ENCODE data around the gene WAPL. TPM values are rescaled to one million over a fixed set of nuclear protein-coding genes. Genes with fewer than 3 reads are reported as not detected.

WAPL gene
- total and polyA plus RNA-seq, 2 of the 13 experiments (the other 11 are each of a cell fraction or from before 2014, with no cell fraction given), result 13.2 to 43.5 TPM

DNA sequence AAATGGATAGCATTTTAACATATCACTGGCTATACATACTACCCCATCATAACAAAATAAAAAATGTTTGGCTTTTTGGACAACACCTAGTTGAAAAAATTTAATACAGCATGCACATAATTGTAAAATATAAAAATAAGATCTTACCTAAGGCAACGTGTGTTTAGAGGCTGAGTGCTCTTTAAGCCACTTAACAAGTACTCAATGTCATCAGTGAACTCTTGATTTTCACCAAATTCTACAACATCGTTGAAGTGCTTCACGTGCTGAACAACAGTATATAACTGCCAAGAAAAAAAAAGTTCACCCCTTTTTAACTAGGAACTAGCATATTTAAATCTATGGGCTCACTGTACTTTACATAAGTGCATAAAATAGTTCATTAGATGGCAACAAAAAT, 49.5 kb downstream of the WAPL start:
- ATAC-seq, result no peak
- H3K79me2 ChIP-seq (ENCODE audit: insufficient read depth, low read length), result peaks cover 5% of the 10 kb centered on the region
- no peak for FAIRE-seq

GRCh38 chr10:86461963-86462804, 59.4 kb downstream of the WAPL start:
- no peak overlapping the region for H3K27ac ChIP-seq (ENCODE audit: extremely low read length, insufficient read depth, low read length)
- no peaks in the 10 kb centered on the region for H3K27me3 ChIP-seq (ENCODE audit: control insufficient read depth in 1 of 2, insufficient read depth in 2 of 2, low read length in 2 of 2)
- no peaks in the 10 kb centered on the region for H3K79me2 ChIP-seq (ENCODE audit: insufficient read depth, low read length)
- CTCF ChIA-PET (ENCODE audit: low intra/inter-chr PET ratio, low total read pairs), result no interaction called here
- H4K20me1 ChIP-seq (ENCODE audit: insufficient read depth, low read length), result no peaks in the 10 kb centered on the region
- intact Hi-C loops (cut with micrococcal nuclease; ENCODE audit: unreplicated experiment) (no loop called here), in situ Hi-C loops (cut with HindIII; ENCODE audit: extremely low pct_ligation_motif_present, low pct_unique_long_range_greater_than_20kb) (no loop called here)
- no peak for DNase-seq (ENCODE audit: low spot score)
- peaks cover 16 to 66% of the 10 kb centered on the region in 2 experiments for H3K36me3 ChIP-seq (replicated peaks in 1 of 2; ENCODE audit: control insufficient read depth in 1 of 2, insufficient read depth in 2 of 2, low read length in 2 of 2)
- no peak overlapping the region for H3K4me2 ChIP-seq (ENCODE audit: low read depth, low read length)
- FAIRE-seq, result no peak
- no peaks in the 10 kb centered on the region for H3K4me1 ChIP-seq (ENCODE audit: insufficient read depth, low read length)
- over 99% methylated on average over 10 of the region's 10 CpGs for WGBS (ENCODE audit: low lambda C conversion rate)
- no peak overlapping the region for H2AFZ ChIP-seq (ENCODE audit: low read length)
- ATAC-seq, result no peak
- BruUV-seq (replicated peaks), result no TSS peak
- H3K4me3 ChIP-seq (replicated peaks in 1 of 3; ENCODE audit: insufficient read depth in 1 of 3, low read depth in 2 of 3, low read length in 3 of 3), result no peak overlapping the region
- H3K9me3 ChIP-seq (ENCODE audit: low read length), result no peaks in the 10 kb centered on the region
- no peak overlapping the region for H3K9ac ChIP-seq (ENCODE audit: insufficient read depth, low read depth, low read length)
- POLR2A ChIA-PET, result no interaction called here
- TF ChIP-seq SRY (CRISPR knock-in tag; IDR thresholded peaks at IDR 0.05) (no peak), UBTF (CRISPR knock-in tag; IDR thresholded peaks at IDR 0.05) (no peak), AFF4 (CRISPR knock-in tag; IDR thresholded peaks at IDR 0.05) (no peak), ZNF766 (CRISPR knock-in tag; IDR thresholded peaks at IDR 0.05; ENCODE audit: borderline replicate concordance) (no peak), ZNF333 (CRISPR knock-in tag; IDR thresholded peaks at IDR 0.05; ENCODE audit: borderline replicate concordance) (no peak)

More for the DNA sequence above, 49.5 kb downstream of the WAPL start:
- Histone ChIP-seq H3K4me1 (ENCODE audit: insufficient read depth, low read length) (no peaks in the 10 kb centered on the region), H3K36me3 (replicated peaks in 1 of 2; ENCODE audit: control insufficient read depth in 1 of 2, insufficient read depth in 2 of 2, low read length in 2 of 2) (peaks cover 10 to 51% of the 10 kb centered on the region in 2 experiments), H3K9me3 (ENCODE audit: low read length) (no peaks in the 10 kb centered on the region), H3K27me3 (ENCODE audit: control insufficient read depth in 1 of 2, insufficient read depth in 2 of 2, low read length in 2 of 2) (no peaks in the 10 kb centered on the region), H3K9ac (ENCODE audit: insufficient read depth, low read depth, low read length) (no peak overlapping the region), H3K4me2 (ENCODE audit: low read depth, low read length) (no peak overlapping the region), H3K4me3 (replicated peaks in 1 of 3; ENCODE audit: insufficient read depth in 1 of 3, low read depth in 2 of 3, low read length in 3 of 3) (no peak overlapping the region), H4K20me1 (ENCODE audit: insufficient read depth, low read length) (0 out of 2 replicates have a peak, but pooled peaks cover 2% of the 10 kb centered on the region), H3K27ac (ENCODE audit: extremely low read length, insufficient read depth, low read length) (no peak overlapping the region), H2AFZ (ENCODE audit: low read length) (no peak overlapping the region)
- no TSS peak for BruUV-seq (replicated peaks)
- POLR2A ChIA-PET, result no interaction called here
- intact Hi-C loops (cut with micrococcal nuclease; ENCODE audit: unreplicated experiment), result loop anchor here (2.0 kb wide), 1 partner anchor 35 kb away; no protein-coding TSS in a partner anchor
- CTCF ChIA-PET (ENCODE audit: low intra/inter-chr PET ratio, low total read pairs), result no interaction called here
- in situ Hi-C loops (cut with HindIII; ENCODE audit: extremely low pct_ligation_motif_present, low pct_unique_long_range_greater_than_20kb), result no loop called here
- TF ChIP-seq ZFP62 (CRISPR knock-in tag; IDR thresholded peaks at IDR 0.05) (no peak), ZNF674 (CRISPR knock-in tag; IDR thresholded peaks at IDR 0.05; ENCODE audit: low read depth) (no peak), HMGA1 (CRISPR knock-in tag; conservative IDR thresholded peaks at IDR 0.05) (no peak), IKZF1 (IDR thresholded peaks at IDR 0.05) (no peak), LBX2 (CRISPR knock-in tag; IDR thresholded peaks at IDR 0.05; ENCODE audit: borderline replicate concordance) (no peak), HNRNPK (IDR thresholded peaks at IDR 0.05; ENCODE audit: low read depth, low read length, poor library complexity, severe bottlenecking) (no peak), DR1 (CRISPR knock-in tag; IDR thresholded peaks at IDR 0.05) (no peak), ARNT (IDR thresholded peaks at IDR 0.05) (no peak), KAT2B (IDR thresholded peaks at IDR 0.05; ENCODE audit: borderline replicate concordance, low read depth, low read length) (no peak), TBP (CRISPR knock-in tag; IDR thresholded peaks at IDR 0.05) (no peak), KDM5A (IDR thresholded peaks at IDR 0.05; ENCODE audit: borderline replicate concordance, low read length) (no peak), TMF1 (CRISPR knock-in tag; IDR thresholded peaks at IDR 0.05; ENCODE audit: low read depth) (no peak), ZNF432 (CRISPR knock-in tag; IDR thresholded peaks at IDR 0.05; ENCODE audit: borderline replicate concordance) (no peak)
- 97% methylated on average over 3 of the region's 3 CpGs for WGBS (ENCODE audit: low lambda C conversion rate)
- no peak for DNase-seq (ENCODE audit: low spot score)
